Esophagus muscularis mucosa (tissue), 3 donors: ENCODE results near the gene GLIS1.

Experiments
- EP300 ChIP-seq: sonication (generic); formaldehyde crosslinking; IDR thresholded peaks from one replicate; pipeline ENCODE4 v1.6.1; 2017; ENCODE audit warnings: antibody characterized with exemption
- TF ChIP-seq, protein P1 (sequence below), 3 experiments: fragments of 200-600 bp in 2 of 3; fragments of 450-650 bp in 1 of 3; sonication (generic) in 2 of 3; IDR thresholded peaks; one replicate each; pipeline ENCODE4 v1.5.1; 2017 to 2019; ENCODE audit warnings: antibody characterized with exemption in 3 of 3, mild to moderate bottlenecking in 2 of 3, moderate library complexity in 1 of 3

DNA sequence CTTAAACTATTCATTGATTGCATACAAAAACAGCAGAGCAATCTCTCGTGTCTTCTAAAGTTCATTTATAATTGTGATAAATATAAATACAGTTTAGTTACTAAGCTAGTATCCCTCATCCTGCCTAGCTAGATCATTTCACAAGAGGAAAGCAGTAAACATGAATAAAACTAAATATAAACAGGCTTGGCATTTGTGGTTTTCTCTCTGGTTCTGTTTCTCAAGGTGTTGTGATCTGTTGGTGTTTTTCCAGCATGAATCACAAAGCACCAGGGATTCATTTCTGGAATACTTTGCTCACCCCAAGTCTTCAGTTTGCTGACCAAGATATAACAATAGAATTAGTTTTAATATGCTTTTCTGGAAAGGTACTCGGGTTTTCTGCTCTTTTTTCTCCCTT lies 32.7 kb upstream of the GLIS1 start:
- TF ChIP-seq, protein P1, sequence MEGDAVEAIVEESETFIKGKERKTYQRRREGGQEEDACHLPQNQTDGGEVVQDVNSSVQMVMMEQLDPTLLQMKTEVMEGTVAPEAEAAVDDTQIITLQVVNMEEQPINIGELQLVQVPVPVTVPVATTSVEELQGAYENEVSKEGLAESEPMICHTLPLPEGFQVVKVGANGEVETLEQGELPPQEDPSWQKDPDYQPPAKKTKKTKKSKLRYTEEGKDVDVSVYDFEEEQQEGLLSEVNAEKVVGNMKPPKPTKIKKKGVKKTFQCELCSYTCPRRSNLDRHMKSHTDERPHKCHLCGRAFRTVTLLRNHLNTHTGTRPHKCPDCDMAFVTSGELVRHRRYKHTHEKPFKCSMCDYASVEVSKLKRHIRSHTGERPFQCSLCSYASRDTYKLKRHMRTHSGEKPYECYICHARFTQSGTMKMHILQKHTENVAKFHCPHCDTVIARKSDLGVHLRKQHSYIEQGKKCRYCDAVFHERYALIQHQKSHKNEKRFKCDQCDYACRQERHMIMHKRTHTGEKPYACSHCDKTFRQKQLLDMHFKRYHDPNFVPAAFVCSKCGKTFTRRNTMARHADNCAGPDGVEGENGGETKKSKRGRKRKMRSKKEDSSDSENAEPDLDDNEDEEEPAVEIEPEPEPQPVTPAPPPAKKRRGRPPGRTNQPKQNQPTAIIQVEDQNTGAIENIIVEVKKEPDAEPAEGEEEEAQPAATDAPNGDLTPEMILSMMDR (IDR thresholded peaks at IDR 0.05): no peak
- TF ChIP-seq EP300: no peak
